ENCODE measurements around the gene BIVM.

Gene BIVM

GRCh38 chr13:102798581-102799425 lies at the start of gene BIVM, which contains the start of gene POGLUT2:
Gene BIVM (plus strand): TSS chr13:102799119. CDS start chr13:102807268, 8,149 bp downstream.
Gene POGLUT2 (minus strand): TSS chr13:102798976. CDS start chr13:102798670, 306 bp downstream.
- peak; percentile 55 for TF ChIP-seq POLR2A (IDR thresholded peaks at IDR 0.05; ENCODE audit: low read depth, low read length)
- DNase-seq (ENCODE audit: insufficient read length, low spot score) (peak; percentile 100), FAIRE-seq (peak; percentile 100)

GRCh38 chr13:102751886-102752285 lies 47.0 kb upstream of the BIVM start:
- no peak for TF ChIP-seq POLR2A (IDR thresholded peaks at IDR 0.05; ENCODE audit: low read depth, low read length)
- DNase-seq (ENCODE audit: insufficient read length, low spot score) (no peak), FAIRE-seq (no peak)

GRCh38 chr13:102757006-102757405 lies 41.9 kb upstream of the BIVM start:
- no peak for DNase-seq (ENCODE audit: insufficient read length, low spot score)
- FAIRE-seq, result peak; percentile 79

GRCh38 chr13:102758842-102759241 lies 40.1 kb upstream of the BIVM start:
- no peak for TF ChIP-seq POLR2A (IDR thresholded peaks at IDR 0.05; ENCODE audit: low read depth, low read length)
- DNase-seq (ENCODE audit: insufficient read length, low spot score), result no peak
- peak; percentile 11 for FAIRE-seq

More at GRCh38 chr13:102757006-102757405, 41.9 kb upstream of the BIVM start:
- no peak for TF ChIP-seq POLR2A (IDR thresholded peaks at IDR 0.05; ENCODE audit: low read depth, low read length)

GRCh38 chr13:102761071-102761470 lies 37.8 kb upstream of the BIVM start:
- TF ChIP-seq POLR2A (IDR thresholded peaks at IDR 0.05; ENCODE audit: low read depth, low read length), result no peak
- no peak for DNase-seq (ENCODE audit: insufficient read length, low spot score)

GRCh38 chr13:102763741-102764140 lies 35.2 kb upstream of the BIVM start:
- no peak for DNase-seq (ENCODE audit: insufficient read length, low spot score)
- FAIRE-seq, result peak; percentile 38
- no peak for TF ChIP-seq POLR2A (IDR thresholded peaks at IDR 0.05; ENCODE audit: low read depth, low read length)

More at GRCh38 chr13:102761071-102761470, 37.8 kb upstream of the BIVM start:
- FAIRE-seq, result no peak

GRCh38 chr13:102768909-102769308 lies 30.0 kb upstream of the BIVM start:
- TF ChIP-seq POLR2A (IDR thresholded peaks at IDR 0.05; ENCODE audit: low read depth, low read length), result no peak
- no peak for DNase-seq (ENCODE audit: insufficient read length, low spot score)
- peak; percentile 20 for FAIRE-seq

GRCh38 chr13:102769679-102770078 lies 29.2 kb upstream of the BIVM start:
- TF ChIP-seq POLR2A (IDR thresholded peaks at IDR 0.05; ENCODE audit: low read depth, low read length), result no peak
- no peak for DNase-seq (ENCODE audit: insufficient read length, low spot score)

GRCh38 chr13:102770435-102770834 lies 28.5 kb upstream of the BIVM start:
- no peak for TF ChIP-seq POLR2A (IDR thresholded peaks at IDR 0.05; ENCODE audit: low read depth, low read length)
- no peak for DNase-seq (ENCODE audit: insufficient read length, low spot score)
- FAIRE-seq, result no peak

More at GRCh38 chr13:102769679-102770078, 29.2 kb upstream of the BIVM start:
- FAIRE-seq, result peak; percentile 93

GRCh38 chr13:102771298-102772041 lies 27.4 kb upstream of the BIVM start:
- no peak for DNase-seq (ENCODE audit: insufficient read length, low spot score)
- no peak for FAIRE-seq
- no peak for TF ChIP-seq POLR2A (IDR thresholded peaks at IDR 0.05; ENCODE audit: low read depth, low read length)

- no peak for TF ChIP-seq POLR2A (IDR thresholded peaks at IDR 0.05; ENCODE audit: low read depth, low read length)
- FAIRE-seq (no peak), DNase-seq (ENCODE audit: insufficient read length, low spot score) (no peak)
Observed at GRCh38 chr13:102772042-102772425, 26.9 kb upstream of the BIVM start.

- TF ChIP-seq POLR2A (IDR thresholded peaks at IDR 0.05; ENCODE audit: low read depth, low read length), result peak; percentile 99
- peak; percentile 97 for FAIRE-seq
- peak; percentile 97 for DNase-seq (ENCODE audit: insufficient read length, low spot score)
Observed at GRCh38 chr13:102773441-102774213, 25.3 kb upstream of the BIVM start, which contains the start of gene TEX30. Gene TEX30 (minus strand): TSS chr13:102773786. CDS start chr13:102770026, 3,760 bp downstream.

- FAIRE-seq (no peak), DNase-seq (ENCODE audit: insufficient read length, low spot score) (no peak)
Observed at GRCh38 chr13:102774214-102774568, 24.7 kb upstream of the BIVM start.

More at GRCh38 chr13:102774214-102774568, 24.7 kb upstream of the BIVM start:
- no peak for TF ChIP-seq POLR2A (IDR thresholded peaks at IDR 0.05; ENCODE audit: low read depth, low read length)

All from H54 (cell line).